ENCODE measurements around the gene APLF. TPM values are rescaled to one million over a fixed set of nuclear protein-coding genes. Genes with fewer than 3 reads are reported as not detected.

Gene APLF
- total and polyA plus RNA-seq, 10 of the 15 experiments (the other 5 are each of a cell fraction or from before 2014, with no cell fraction given) = 0.66 to 2.8 (median 1.8) TPM

- Histone ChIP-seq H3K9me3 (replicated peaks; ENCODE audit: control insufficient read depth, insufficient read depth, low read length) (no peaks in the 10 kb centered on the region), H3K9ac (ENCODE audit: control insufficient read depth, insufficient read depth, low read length) (no peak overlapping the region), H3K4me3 (no peak overlapping the region), H2AFZ (ENCODE audit: control insufficient read depth, low read depth, low read length) (no peak overlapping the region), H3K4me1 (ENCODE audit: control insufficient read depth, insufficient read depth, low read length) (peaks cover 11% of the 10 kb centered on the region; the same call in 1 of the 2 replicates), H3K27ac (ENCODE audit: control insufficient read depth, insufficient read depth) (no peak overlapping the region), H3K4me2 (ENCODE audit: control insufficient read depth, insufficient read depth) (no peak overlapping the region), H4K20me1 (ENCODE audit: control insufficient read depth, insufficient read depth) (no peaks in the 10 kb centered on the region), H3K36me3 (ENCODE audit: control insufficient read depth in 2 of 2, insufficient read depth in 2 of 2, low read length in 1 of 2) (no peaks in the 10 kb centered on the region), H3K79me2 (ENCODE audit: control insufficient read depth, insufficient read depth, low read length) (peaks cover 2% of the 10 kb centered on the region; the same call in 1 of the 2 replicates), H3K27me3 (replicated peaks in 1 of 2; ENCODE audit: control insufficient read depth in 2 of 2, insufficient read depth in 2 of 2, low read length in 1 of 2) (no peaks in the 10 kb centered on the region)
- in situ Hi-C loops (cut with MboI) = loop anchor here (5.0 kb wide), 1 partner anchor 244 kb away; no protein-coding TSS in a partner anchor
- no peak for DNase-seq (ENCODE audit: low read depth, low spot score)
- WGBS (ENCODE audit: insufficient coverage, insufficient replicate concordance, low lambda C conversion rate, missing lambda C conversion rate) = 0% methylated on average over 1 of the region's 1 CpG
- peak; percentile 58 to 77 (median 66) for TF ChIP-seq CTCF (IDR thresholded peaks at IDR 0.05 in 2 of 3, conservative IDR thresholded peaks at IDR 0.05 in 1 of 3; ENCODE audit: control insufficient read depth in 2 of 3, extremely low read depth in 1 of 3, insufficient read depth in 1 of 3, low read depth in 3 of 3, low read length in 3 of 3)
- TF ChIP-seq SMC3 (IDR thresholded peaks at IDR 0.05; ENCODE audit: borderline replicate concordance, low read length) = peak; percentile 67; the same call in 1 of the 2 replicates
- 0 out of 2 replicates have a peak, but pooled peaks have one; percentile 28 for TF ChIP-seq PML (IDR thresholded peaks at IDR 0.05; ENCODE audit: low read length)
- TF ChIP-seq STAT3 (IDR thresholded peaks at IDR 0.05; ENCODE audit: low read depth, low read length) = no peak
- TF ChIP-seq RAD21 (IDR thresholded peaks at IDR 0.05; ENCODE audit: insufficient read depth, low read depth, low read length) = peak; percentile 88
- peak; percentile 93 for FAIRE-seq
- CTCF ChIA-PET = interaction anchor here (0.6 to 8.9 kb wide), 75 partner anchors 9 to 994 kb away, joined by 3 to 173 read pairs (median 4); partner anchors contain the start of gene PLEK
- intact Hi-C loops (cut with micrococcal nuclease; ENCODE audit: unreplicated experiment) = loop anchor here (1.0 to 2.0 kb wide), 4 partner anchors 132 to 461 kb away; no protein-coding TSS in a partner anchor
- POLR2A ChIA-PET = interaction anchor here (1.1 kb wide), 1 partner anchor 132 kb away, joined by 5 read pairs; no protein-coding TSS in a partner anchor
- RAD21 ChIA-PET (ENCODE audit: unreplicated experiment) = interaction anchor here (0.7 to 2.8 kb wide), 30 partner anchors 9 to 463 kb away, joined by 3 to 29 read pairs (median 4); partner anchors contain the start of gene C1D
- SMC1A ChIA-PET (ENCODE audit: uncharacterized antibody, unreplicated experiment) = interaction anchor here (0.5 to 4.8 kb wide), 46 partner anchors 10 to 462 kb away, joined by 3 to 55 read pairs (median 4); no protein-coding TSS in a partner anchor
- no peak for ATAC-seq
- no TSS peak for BruUV-seq (replicated peaks)
Measured at GRCh38 chr2:68463287-68463877, 4.0 kb upstream of the APLF start.

Measured in GM12878 (cell line).